Measurements from ENCODE around the gene TAOK3. TPM values are rescaled to one million over a fixed set of nuclear protein-coding genes. Genes with fewer than 3 reads are reported as not detected.

The TAOK3 gene
- total and polyA plus RNA-seq, 2 of the 4 experiments (the other 2 are of a cell fraction): 26.3 to 54.5 TPM

DNA sequence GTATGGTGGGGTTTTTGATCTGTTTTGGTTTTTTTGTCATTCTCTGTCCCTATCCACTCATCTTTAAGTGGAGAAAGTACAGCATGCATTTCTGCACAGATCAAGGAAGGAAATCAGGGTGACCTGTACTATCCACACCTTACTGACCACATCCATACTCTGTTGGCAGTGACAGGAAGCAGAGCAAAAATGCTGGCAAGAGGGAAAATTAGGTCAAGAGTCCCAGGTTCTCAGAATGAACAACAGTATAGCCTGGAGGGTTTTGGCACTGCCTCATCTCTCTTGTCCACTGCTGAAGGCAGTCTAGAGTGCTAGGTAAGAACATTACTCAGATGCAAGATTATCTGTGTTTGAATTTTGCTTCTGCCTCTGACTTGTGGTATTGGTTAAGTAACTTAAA, 70.7 kb downstream of the TAOK3 start:
- no peak overlapping the region for H4K91ac ChIP-seq (ENCODE audit: insufficient read depth, low read depth, low read length)
- H3K9ac ChIP-seq (ENCODE audit: low read depth, low read length): 0 out of 2 replicates have a peak overlapping the region, but pooled peaks have one; percentile 16
- 0 out of 2 replicates have a peak overlapping the region, but pooled peaks have one; percentile 5 for H3K14ac ChIP-seq (replicated peaks; ENCODE audit: low read depth, low read length)
- ChIA-PET CTCF (interaction anchor here (0.5 kb wide), 1 partner anchor 68 kb away, joined by 3 read pairs; no protein-coding TSS in a partner anchor), POLR2A (ENCODE audit: unreplicated experiment) (no interaction called here)
- in situ Hi-C loops (cut with MboI; ENCODE audit: low sequenced_read_pairs): no loop called here
- H3K27ac ChIP-seq (ENCODE audit: insufficient read depth, low read length): no peak overlapping the region
- dilution Hi-C loops (cut with HindIII; ENCODE audit: low sequenced_read_pairs, unreplicated experiment): no loop called here
- H3K9me3 ChIP-seq (ENCODE audit: control insufficient read depth, insufficient read depth, low read length): no peaks in the 10 kb centered on the region
- 0 out of 2 replicates have a peak, but pooled peaks cover under 1% of the 10 kb centered on the region for H4K20me1 ChIP-seq (ENCODE audit: insufficient read depth, low read length)
- H3K23ac ChIP-seq (ENCODE audit: low read depth, low read length): no peak overlapping the region
- peaks cover 2% of the 10 kb centered on the region for H3K4me1 ChIP-seq (ENCODE audit: control insufficient read depth, insufficient read depth, low read length)
- no peak overlapping the region for H2BK20ac ChIP-seq (ENCODE audit: low read depth, low read length)
- H3K4me3 ChIP-seq (ENCODE audit: insufficient read depth, low read depth, low read length): no peak overlapping the region
- H2BK120ac ChIP-seq (ENCODE audit: low read depth, low read length): no peak overlapping the region
- H2AK9ac ChIP-seq (replicated peaks; ENCODE audit: low read depth, low read length, poor library complexity): no peak overlapping the region
- H2BK15ac ChIP-seq (ENCODE audit: low read depth, low read length): no peak overlapping the region
- H3K18ac ChIP-seq (ENCODE audit: low read depth, low read length): no peak overlapping the region
- H3K4me2 ChIP-seq (ENCODE audit: low read depth, low read length): no peak overlapping the region
- no peak overlapping the region for H2BK5ac ChIP-seq (ENCODE audit: low read depth, low read length, poor library complexity, severe bottlenecking)
- no peak overlapping the region for H3K56ac ChIP-seq (ENCODE audit: extremely low read depth, insufficient read depth, low read length)
- ATAC-seq (ENCODE audit: low read depth) (peak; percentile 38), DNase-seq (peak; percentile 53)
- H2AFZ ChIP-seq (replicated peaks; ENCODE audit: low read length, poor library complexity): no peak overlapping the region
- H3K79me1 ChIP-seq (ENCODE audit: low read depth in 1 of 2, low read length in 2 of 2): peaks cover 12 to 46% of the 10 kb centered on the region in 2 experiments; a peak in 3 of 4 replicates
- no peak overlapping the region for H4K5ac ChIP-seq (ENCODE audit: low read depth, low read length)
- no TSS peak for BruUV-seq (replicated peaks)
- no peaks in the 10 kb centered on the region for H3K27me3 ChIP-seq (ENCODE audit: control insufficient read depth, insufficient read depth, low read length)
- H3K36me3 ChIP-seq (ENCODE audit: control insufficient read depth, insufficient read depth, low read length): no peaks in the 10 kb centered on the region
- no peaks in the 10 kb centered on the region for H3K9me1 ChIP-seq (ENCODE audit: insufficient read depth, low read length)
- intact Hi-C loops (cut with micrococcal nuclease): no loop called here
- H2AK5ac ChIP-seq (ENCODE audit: low read depth, low read length): no peak overlapping the region
- no peak overlapping the region for H4K8ac ChIP-seq (ENCODE audit: low read depth in 2 of 2, low read length in 2 of 2)
- TF ChIP-seq, protein P1, sequence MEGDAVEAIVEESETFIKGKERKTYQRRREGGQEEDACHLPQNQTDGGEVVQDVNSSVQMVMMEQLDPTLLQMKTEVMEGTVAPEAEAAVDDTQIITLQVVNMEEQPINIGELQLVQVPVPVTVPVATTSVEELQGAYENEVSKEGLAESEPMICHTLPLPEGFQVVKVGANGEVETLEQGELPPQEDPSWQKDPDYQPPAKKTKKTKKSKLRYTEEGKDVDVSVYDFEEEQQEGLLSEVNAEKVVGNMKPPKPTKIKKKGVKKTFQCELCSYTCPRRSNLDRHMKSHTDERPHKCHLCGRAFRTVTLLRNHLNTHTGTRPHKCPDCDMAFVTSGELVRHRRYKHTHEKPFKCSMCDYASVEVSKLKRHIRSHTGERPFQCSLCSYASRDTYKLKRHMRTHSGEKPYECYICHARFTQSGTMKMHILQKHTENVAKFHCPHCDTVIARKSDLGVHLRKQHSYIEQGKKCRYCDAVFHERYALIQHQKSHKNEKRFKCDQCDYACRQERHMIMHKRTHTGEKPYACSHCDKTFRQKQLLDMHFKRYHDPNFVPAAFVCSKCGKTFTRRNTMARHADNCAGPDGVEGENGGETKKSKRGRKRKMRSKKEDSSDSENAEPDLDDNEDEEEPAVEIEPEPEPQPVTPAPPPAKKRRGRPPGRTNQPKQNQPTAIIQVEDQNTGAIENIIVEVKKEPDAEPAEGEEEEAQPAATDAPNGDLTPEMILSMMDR (conservative IDR thresholded peaks at IDR 0.05; ENCODE audit: low read depth, low read length): no peak
- TF ChIP-seq, protein P2, sequence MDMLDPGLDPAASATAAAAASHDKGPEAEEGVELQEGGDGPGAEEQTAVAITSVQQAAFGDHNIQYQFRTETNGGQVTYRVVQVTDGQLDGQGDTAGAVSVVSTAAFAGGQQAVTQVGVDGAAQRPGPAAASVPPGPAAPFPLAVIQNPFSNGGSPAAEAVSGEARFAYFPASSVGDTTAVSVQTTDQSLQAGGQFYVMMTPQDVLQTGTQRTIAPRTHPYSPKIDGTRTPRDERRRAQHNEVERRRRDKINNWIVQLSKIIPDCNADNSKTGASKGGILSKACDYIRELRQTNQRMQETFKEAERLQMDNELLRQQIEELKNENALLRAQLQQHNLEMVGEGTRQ (IDR thresholded peaks at IDR 0.05; ENCODE audit: low read depth, low read length): no peak
- TF ChIP-seq POLR2A (IDR thresholded peaks at IDR 0.05; ENCODE audit: low read depth, low read length) (no peak), NFE2L2 (IDR thresholded peaks at IDR 0.05; ENCODE audit: low read depth, low read length) (no peak), SMC3 (IDR thresholded peaks at IDR 0.05; ENCODE audit: low read depth, low read length) (no peak), FOS (IDR thresholded peaks at IDR 0.05; ENCODE audit: low read depth, low read length) (no peak), MAFK (IDR thresholded peaks at IDR 0.05; ENCODE audit: low read depth, low read length) (no peak), RFX5 (IDR thresholded peaks at IDR 0.05; ENCODE audit: low read depth, low read length) (no peak), RCOR1 (IDR thresholded peaks at IDR 0.05; ENCODE audit: insufficient replicate concordance, low read length) (no peak), MXI1 (IDR thresholded peaks at IDR 0.05; ENCODE audit: borderline replicate concordance, low read depth, low read length) (no peak), MAZ (IDR thresholded peaks at IDR 0.05; ENCODE audit: borderline replicate concordance, low read depth, low read length) (no peak), CEBPB (IDR thresholded peaks at IDR 0.05; ENCODE audit: low read depth, low read length) (no peak), RAD21 (IDR thresholded peaks at IDR 0.05; ENCODE audit: low read length) (no peak)
- TF ChIP-seq, protein P3, sequence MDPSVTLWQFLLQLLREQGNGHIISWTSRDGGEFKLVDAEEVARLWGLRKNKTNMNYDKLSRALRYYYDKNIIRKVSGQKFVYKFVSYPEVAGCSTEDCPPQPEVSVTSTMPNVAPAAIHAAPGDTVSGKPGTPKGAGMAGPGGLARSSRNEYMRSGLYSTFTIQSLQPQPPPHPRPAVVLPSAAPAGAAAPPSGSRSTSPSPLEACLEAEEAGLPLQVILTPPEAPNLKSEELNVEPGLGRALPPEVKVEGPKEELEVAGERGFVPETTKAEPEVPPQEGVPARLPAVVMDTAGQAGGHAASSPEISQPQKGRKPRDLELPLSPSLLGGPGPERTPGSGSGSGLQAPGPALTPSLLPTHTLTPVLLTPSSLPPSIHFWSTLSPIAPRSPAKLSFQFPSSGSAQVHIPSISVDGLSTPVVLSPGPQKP (IDR thresholded peaks at IDR 0.05; ENCODE audit: borderline replicate concordance, low read depth, low read length): no peak
- no peak overlapping the region for H3K4ac ChIP-seq (ENCODE audit: low read depth, low read length)
